Stimulated activated CD8-positive, alpha-beta memory T cell treated with anti-CD3 and anti-CD28 coated beads, Interleukin-12 subunit alpha, Interleukin-12 subunit beta, amount 100 ng/mL, for 24 hours (primary cell): ENCODE data around the gene TRIO.

Experiments used
- DNase-seq: peaks from one replicate; pipeline ENCODE4 v3.0.0-alpha.2; 2020; ENCODE audit errors: extremely low read depth

Gene TRIO

GRCh38 chr5:14147210-14147609 is 4.1 kb downstream of the TRIO start:
- no peak for DNase-seq

- no peak for DNase-seq
Measured at GRCh38 chr5:14148483-14148882, 5.3 kb downstream of the TRIO start.

GRCh38 chr5:14148890-14149671 is 5.9 kb downstream of the TRIO start:
- no peak for DNase-seq

DNA sequence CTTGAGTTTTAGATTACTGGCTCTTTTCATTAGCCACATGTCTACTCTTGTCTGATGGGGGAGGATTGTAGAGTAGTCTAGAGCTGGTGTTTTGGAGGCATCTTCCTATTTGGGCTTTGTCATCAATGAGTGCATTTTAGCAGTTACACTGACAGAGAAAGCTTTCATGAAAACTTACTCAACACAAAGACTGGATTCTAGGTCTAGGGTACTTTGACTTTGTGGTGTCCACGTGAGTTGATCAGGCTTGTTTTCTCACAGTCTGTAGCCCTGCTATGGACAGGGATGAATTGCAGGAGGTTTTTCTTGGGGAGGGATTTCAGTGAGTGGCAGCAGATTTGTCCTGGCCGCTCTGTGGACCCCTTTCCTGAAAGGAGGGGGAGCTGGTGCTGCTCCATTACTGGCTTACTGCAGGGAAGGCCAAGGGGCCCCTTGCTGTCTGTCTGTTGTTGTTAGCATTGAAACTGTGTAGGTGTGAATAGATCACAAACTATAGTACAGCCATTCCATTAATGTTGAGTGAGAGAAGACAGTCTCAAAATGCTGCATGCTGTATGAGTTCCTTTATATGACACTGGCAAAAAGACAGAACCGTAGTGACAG is 6.6 kb downstream of the TRIO start:
- no peak for DNase-seq

GRCh38 chr5:14151416-14151815 is 8.3 kb downstream of the TRIO start:
- no peak for DNase-seq

GRCh38 chr5:14153071-14153864 is 10.1 kb downstream of the TRIO start:
- DNase-seq, result no peak

DNA sequence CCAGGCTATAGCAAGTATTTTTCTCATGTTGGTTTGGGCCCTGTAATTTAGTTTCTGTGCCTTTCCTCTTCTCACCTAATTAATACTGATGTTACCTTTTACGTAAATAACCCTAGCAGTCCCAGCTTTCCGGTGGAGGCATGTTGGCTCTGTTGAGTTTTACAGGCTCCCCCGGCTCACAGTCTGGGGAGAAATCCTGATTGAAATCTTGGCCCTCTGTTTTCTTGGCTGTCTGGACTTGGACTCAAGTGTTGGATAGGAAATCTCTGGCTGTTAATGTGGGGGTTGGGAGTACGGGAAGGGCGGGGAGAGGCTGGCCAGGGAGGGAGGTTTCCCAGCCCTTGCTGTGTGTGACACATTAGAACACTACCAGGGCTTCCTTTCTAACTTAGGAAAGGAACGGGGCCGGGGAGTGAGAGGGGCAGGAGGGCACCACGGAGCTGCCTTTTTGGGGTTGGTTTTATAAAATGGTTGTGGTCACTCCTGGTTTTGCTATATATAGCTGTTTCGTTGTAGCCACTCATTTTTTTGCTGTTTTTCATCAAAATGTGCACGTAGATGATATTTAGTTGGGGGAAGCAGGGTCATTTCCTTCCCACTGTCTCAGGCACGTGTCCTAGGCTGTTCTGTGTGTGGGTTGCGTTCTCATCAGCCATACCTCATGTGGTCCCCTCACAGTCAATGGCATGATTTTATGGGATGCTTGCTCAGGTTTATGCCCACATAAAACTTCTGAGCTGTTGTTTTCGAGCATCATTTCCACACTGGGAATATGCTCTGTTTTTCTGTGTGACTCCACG is 11.0 kb downstream of the TRIO start:
- no peak for DNase-seq

DNA sequence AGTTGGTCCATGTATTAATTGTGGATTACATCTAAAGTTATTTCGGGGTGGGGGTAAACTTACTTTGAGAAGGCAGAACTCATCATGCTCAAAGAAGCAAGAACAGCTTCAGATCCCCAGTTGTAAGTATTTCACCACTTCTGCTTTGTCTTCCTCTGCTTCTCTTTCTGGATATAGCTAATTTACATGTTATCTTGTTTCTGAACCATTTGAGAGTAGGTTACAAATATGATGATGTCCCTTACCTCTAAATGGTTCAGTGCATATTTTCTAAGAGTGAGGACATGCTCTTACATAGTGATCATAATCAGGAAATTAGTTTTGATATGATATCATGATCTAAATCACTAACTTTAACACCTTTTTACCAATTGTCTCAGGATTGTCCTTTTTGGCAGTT is 11.9 kb downstream of the TRIO start:
- no peak for DNase-seq

DNA sequence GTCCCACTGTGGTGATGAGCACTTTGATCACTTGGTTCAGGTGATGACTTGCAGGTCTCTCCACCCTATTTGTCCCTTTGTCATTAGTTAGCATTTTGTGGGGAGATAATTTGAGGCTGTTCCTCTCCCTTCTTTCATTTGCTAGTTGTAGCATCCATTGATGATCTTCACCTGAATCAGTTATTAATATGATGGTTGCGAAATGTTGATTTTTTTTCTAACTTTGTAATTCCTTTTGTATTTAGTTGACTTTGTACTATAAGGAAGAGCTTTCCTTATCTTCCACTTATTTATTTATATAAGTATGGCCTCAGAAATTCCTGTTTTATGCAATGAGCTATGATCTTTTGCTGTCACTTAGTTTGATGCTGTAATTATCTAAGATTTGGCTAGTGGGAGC is 12.6 kb downstream of the TRIO start:
- DNase-seq, result no peak

- DNase-seq, result no peak
Measured at GRCh38 chr5:14156290-14156649, 13.1 kb downstream of the TRIO start.

GRCh38 chr5:14156650-14157492 is 13.7 kb downstream of the TRIO start:
- no peak for DNase-seq

DNA sequence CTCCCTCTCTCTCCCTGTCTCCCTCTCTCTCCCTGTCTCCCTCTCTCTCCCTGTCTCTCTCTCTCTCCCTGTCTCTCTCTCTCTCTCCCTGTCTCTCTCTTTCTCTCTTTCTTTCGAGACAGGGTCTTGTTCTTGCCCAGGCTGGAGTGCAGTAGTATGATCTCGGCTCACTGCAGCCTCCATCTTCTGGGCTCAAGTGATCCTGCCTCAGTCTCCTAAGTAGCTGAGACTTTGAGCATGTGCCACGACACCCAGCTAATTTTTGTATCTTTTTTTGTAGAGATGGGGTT is 14.3 kb downstream of the TRIO start:
- DNase-seq, result no peak

DNA sequence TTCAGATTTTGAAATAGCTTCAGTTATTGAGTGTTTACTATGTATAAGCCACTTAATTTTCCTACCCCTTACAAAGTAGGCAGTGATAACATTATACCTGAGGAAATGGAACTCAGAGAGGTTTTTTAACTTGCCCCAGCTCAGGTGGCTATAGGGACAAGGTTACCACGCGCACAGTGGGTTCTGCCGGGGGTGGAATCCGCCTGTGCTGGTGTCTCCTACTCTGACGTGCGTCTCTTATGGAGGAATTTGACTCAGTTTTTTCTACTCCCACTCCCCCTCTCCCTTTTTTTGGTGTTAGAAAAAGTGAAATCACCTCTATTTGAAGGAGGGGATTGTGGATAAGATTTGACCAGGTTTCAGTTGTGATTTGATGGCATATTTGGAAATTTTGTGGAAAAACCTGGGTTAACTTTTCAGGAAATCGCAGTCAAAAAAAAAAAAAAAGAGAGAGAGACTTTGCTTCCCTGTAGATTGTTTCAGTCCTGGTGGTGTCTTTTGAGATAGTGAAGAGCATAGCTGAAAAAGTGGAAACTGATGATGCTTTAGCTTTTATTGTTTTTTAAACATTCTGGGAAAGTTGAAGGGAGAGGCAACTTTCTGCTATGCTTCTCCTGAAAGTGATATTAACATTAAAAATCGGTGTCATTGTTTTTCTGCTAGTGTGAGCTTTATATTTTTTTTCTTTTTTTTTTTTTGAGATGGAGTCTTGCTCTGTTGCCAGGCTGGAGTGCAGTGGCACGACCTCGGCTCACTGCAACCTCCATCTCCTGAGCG is 15.9 kb downstream of the TRIO start:
- no peak for DNase-seq

DNA sequence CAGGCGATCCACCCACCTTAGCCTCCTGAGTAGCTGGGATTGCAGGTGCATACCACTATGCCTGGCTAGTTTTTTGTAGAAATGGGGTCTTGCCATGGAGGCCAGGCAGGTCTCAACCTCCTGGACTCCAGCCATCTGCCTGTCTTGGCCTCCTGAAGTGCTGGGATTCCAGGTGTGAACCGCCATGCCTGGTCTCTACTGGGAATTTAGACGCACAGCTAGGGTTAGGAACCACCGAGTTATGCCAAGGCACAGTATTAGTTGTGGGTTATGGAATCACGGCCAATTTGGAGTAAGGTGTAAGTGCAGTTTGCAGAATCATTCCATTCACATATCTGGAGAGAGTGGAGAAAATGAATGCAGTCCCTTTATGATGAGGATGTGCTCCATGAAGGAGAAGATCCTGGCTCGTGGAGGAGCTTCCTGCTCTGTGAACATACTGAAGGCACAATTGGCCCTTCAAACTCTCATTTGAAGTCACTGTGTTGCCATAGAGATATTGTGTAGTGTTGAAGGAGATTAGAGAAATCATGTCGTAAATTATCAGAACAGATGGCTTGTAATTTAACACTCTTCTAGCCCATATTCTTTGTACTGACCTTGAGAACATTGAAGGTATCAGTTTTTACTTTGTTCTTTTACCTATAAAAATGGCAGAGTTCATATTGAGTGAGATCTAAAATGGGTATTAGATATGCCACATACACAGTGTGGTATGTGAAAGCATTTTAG is 18.8 kb downstream of the TRIO start:
- DNase-seq, result no peak

DNA sequence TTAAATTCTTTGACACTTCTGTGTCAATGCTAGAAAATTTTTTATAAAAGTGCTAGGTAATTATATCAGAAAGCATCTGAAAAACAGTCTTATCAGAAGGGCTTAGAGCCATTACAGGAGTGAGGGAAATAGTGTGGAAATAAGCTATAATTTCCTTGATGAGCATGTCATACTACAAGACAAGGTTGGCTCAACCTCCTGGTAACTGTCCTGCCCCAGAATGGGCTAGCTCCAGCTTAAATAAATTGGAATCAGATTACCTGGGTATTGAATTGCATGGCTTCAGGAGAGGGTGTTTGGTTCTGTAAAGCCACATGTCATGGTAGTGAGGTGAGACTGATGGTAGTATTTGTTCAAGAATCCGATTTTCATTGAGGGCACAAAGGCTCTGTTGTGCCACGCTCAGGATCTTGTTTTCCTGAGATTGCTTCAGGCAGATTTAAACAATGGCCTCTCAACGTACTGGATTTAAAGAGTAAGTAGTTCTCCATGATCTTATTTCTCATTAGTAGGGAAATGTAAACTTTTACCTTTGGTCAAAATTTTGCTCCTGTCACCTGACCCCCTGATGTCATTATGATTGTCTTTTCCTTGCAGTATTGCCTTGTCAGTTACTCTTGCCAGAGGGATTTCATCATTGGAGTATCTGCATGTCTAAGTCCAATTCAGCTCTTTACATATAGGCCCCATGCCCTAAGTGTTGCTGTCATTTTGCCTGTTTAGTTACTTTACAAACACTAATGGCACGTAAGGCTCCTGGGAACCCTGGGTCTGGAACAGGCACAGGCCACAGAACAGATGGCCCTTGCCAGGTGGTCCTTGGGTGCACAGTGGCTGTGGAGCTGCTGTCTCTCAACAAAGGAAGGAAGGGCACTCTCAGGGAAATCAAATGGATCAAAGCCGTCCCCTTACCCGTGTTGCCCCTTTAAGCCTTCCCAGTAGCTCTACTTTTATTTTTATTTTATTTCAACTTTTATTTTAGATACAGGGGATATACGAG is 21.3 kb downstream of the TRIO start:
- no peak for DNase-seq

- no peak for DNase-seq
Measured at GRCh38 chr5:14165375-14166106, 22.4 kb downstream of the TRIO start.

DNA sequence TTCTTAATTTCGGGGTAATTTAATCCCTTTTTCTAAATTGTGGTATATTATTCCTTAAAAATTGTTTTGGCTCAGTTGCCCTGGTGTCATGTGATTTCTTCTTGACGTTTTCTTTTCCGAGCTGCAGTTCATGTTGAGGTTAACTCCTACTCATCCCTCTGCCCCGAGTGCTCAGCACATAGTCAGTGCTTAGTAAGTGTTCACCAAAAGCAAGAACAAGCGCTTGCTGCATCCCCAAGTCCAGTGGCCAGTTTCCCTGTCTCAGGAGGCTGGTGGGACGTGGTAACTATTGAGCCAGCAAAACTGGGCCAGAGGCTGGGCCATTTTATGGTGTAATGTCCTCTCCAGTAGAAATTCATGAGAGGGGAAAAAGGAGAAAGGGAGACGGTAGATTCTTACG is 23.3 kb downstream of the TRIO start:
- DNase-seq, result no peak
